SU-DHL-6 (cell line): Measurements from ENCODE around the gene NOD2.

Source experiments
- CTCF ChIP-seq: fragments of 200-600 bp; sonication (generic); IDR thresholded peaks from one replicate; pipeline ENCODE4 v1.5.1; 2017; ENCODE audit warnings: antibody characterized with exemption, mild to moderate bottlenecking, low read length, moderate library complexity; ENCODE audit not compliant: insufficient read depth, poor library complexity, severe bottlenecking
- EZH2phosphoT487 ChIP-seq: fragments of 200-600 bp; sonication (generic), shearing (Covaris generic); conservative IDR thresholded peaks from 2 replicates; pipeline ENCODE4 v1.6.1; 2018; ENCODE audit warnings: mild to moderate bottlenecking, antibody characterized with exemption, low read length, moderate library complexity, mixed read lengths

- TF ChIP-seq CTCF (no peak), EZH2phosphoT487 (no peak)
Measured at GRCh38 chr16:50722405-50722737, 29.0 kb downstream of the NOD2 start.
